H1 (cell line): Measurements from ENCODE around the gene KLK6. TPM values are rescaled to one million over a fixed set of nuclear protein-coding genes. Genes with fewer than 3 reads are reported as not detected.

Experiments used
- CHD7 ChIP-seq: fragments of 300-600 bp; sonication (generic); IDR thresholded peaks from 2 replicates; pipeline ENCODE4 v1.7.1; 2012; ENCODE audit warnings: low read length, moderate library complexity, mild to moderate bottlenecking, inconsistent platforms; ENCODE audit not compliant: insufficient replicate concordance
- polyA plus RNA-seq, 7 experiments: library from polyadenylated mRNA; depleted of rRNA in 3 of 7; stranded (reverse) in 5 of 7; unstranded in 2 of 7; fragments of >200 nt in 5 of 7; fragments of 200-250 nt in 2 of 7; gene quantifications; 1 replicate in 5 of 7; 2 replicates in 1 of 7; 4 replicates in 1 of 7; pipeline versions ENCODE4 v1.2.1 to v1.2.3, GENCODE V29; 2011 to 2013; ENCODE audit warnings: missing spikeins in 2 of 7, mixed read lengths in 2 of 7
- total RNA-seq: library from RNA; stranded (reverse); fragmentation: NEBNext Ultra II Directional; extraction: Animal tissue kit (Norgen Biotek cat#: 25700); gene quantifications from 2 replicates; pipeline ENCODE4 v1.2.1, GENCODE V29; 2021

The KLK6 gene
- total and polyA plus RNA-seq, 2 of the 8 experiments (the other 6 are each of a cell fraction or from before 2014, with no cell fraction given): 0.69 to 3.2 TPM

- TF ChIP-seq CHD7: no peak
- TF ChIP-seq, all 59 proteins: peak for 0
These were observed 43.2 kb downstream of the KLK6 start (continued) for GRCh38 chr19:50926144-50926543.
